GM06990 (cell line): ENCODE measurements around the gene RTP5.
"Not testable (repeated sequence)": the region's sequence is repeated elsewhere in the genome, so short reads cannot be mapped to it uniquely, and the experiment has no call there.

Experiments
- DNase-seq: peaks from one replicate; pipeline ENCODE4 v3.0.0-alpha.2; 2011; ENCODE audit not compliant: insufficient read length; ENCODE audit errors: extremely low read depth
- H3K27me3 ChIP-seq: replicated peaks from 2 replicates; pipeline ENCODE4 v1.6.0; 2011; ENCODE audit warnings: low read length; ENCODE audit not compliant: control insufficient read depth, insufficient read depth
- H3K36me3 ChIP-seq: 2 replicates; pipeline ENCODE4 v1.5.1; 2011; ENCODE audit warnings: low read length; ENCODE audit not compliant: control insufficient read depth, insufficient read depth
- H3K4me3 ChIP-seq: replicated peaks from 2 replicates; pipeline ENCODE4 v1.5.1; 2011; ENCODE audit warnings: low read depth, mild to moderate bottlenecking, control low read depth, low read length
- CTCF ChIP-seq: IDR thresholded peaks from 2 replicates; pipeline ENCODE4 v1.5.1; 2011; ENCODE audit warnings: low read length, control low read depth, mild to moderate bottlenecking, inconsistent platforms; ENCODE audit not compliant: insufficient read depth, poor library complexity, severe bottlenecking

RTP5 gene

DNA sequence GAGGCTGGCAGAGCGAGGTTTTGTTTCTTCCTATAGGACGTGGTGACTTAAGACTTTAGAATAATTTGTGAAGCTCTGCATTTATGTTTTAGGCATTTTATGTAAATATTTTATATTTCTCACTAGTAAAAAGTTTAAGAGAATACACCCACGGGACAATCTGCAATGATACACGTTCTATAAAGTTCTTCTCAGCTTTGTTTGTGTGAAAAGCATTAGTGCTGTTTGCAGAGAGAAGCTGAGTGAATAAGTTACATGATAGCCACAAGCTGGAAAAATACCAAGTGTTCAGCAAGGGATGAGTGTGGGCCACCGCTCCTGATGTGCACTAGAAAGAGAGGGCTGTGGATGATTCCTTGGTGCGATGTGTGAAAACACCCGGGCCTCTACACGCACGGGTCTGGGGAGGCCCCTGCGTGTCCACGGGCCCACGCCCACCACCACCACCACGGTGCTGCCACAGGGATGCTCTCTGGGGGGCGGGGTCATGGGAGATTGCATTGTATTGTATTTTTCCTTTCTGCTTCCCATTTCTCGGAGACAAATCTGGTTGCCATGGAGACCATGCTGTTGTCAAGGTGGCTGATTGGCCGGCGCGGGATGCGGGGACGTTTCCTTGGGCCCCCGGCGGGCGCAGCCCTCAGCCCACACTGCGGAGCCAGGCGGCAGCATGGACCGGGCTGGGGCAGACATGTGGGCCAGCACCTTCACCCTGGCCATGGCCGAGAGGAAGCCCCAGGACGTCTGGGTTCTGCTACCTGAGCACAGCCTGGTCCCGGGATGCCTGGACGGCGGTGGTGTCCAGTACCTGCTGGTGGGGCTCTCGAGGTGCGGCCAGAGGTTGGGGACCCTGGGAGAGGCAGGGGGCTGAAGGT is at the start of gene RTP5:
Gene RTP5, plus strand, starts transcription at position 643 of the 875 bp plus-strand sequence. Its CDS starts 28 bp downstream, at position 671.
- TF ChIP-seq CTCF, result no peak
- peaks cover 5% of the 10 kb centered on the region for H3K27me3 ChIP-seq
- no peak within 1 kb of the TSS for H3K4me3 ChIP-seq
- DNase-seq, result no peak
- H3K36me3 ChIP-seq, result no peaks in the 10 kb centered on the region

DNA sequence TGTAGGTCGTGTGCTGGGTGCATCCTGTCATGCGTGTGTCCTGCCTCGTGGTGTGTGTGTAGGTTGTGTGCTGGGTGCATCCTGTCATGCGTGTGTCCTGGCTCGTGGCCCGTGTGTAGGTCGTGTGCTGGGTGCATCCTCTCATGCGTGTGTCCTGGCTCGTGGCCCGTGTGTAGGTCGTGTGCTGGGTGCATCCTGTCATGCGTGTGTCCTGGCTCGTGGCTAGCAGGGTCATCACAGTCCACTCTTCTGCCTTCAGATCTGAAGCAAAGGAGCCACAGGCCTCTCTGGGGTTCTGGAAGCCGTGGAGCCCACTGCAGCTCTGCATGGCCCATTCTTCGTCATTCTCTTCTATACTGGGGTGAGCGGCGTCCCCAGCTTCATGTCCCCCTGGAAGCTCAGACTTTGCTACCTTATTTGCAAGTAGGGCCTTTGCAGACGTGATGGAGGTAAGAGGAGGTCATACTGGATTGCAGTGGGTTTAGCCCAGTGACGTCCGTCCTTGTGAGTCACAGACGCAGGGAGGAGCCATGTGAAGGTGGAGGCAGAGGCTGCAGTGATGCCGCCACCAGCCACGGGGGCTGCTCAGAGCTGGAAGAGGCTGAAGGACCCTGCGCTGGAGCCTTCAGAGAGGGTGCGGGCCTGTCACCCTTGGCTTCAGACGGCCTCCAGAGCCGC is 49.4 kb upstream of the RTP5 start:
- H3K27me3 ChIP-seq, H3K4me3 ChIP-seq, H3K36me3 ChIP-seq: not testable (repeated sequence)
- DNase-seq, result peak; percentile 9

DNA sequence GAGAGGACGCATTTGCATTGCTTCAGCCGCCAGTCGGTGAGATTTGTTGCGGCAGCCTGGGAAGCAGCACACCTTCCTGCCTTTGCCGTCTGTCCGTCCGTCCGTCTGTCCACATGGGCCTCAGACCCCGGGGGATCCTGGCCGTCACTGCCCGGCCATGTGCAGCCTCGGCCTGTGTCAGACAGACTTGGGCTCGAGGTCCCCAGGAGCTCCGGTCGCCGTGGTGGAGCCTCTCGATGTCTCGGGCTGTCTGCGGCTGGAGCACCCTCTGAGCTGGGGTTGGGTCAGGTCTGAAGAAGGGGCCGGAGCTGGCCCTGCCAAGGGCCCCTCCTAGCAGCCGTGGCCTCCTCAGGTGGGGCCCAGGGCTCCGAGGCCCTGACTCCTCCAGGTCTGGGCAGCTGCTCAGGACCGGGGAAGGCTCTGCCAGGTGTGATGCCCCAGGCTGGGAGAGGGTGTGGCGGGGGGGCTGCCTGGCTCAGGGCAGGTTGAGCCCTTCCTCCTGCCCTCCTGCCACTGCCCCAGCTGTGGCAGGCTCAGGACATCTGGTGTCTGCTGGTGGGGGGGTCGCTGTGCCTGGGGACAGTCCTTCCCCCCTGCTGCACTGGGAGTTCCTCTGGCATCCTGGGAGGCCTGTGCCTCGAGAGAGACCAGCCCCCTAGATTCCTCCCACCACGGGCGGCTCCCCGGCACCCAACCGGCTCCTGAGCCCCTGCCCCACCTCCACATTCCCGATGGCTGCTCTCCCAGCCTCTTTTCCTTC is 48.7 kb upstream of the RTP5 start:
- Histone ChIP-seq H3K4me3 (no peak overlapping the region), H3K27me3 (no peaks in the 10 kb centered on the region), H3K36me3 (no peaks in the 10 kb centered on the region)
- TF ChIP-seq CTCF, result no peak
- DNase-seq, result peak; percentile 7

GRCh38 chr2:241821460-241822263 is 47.9 kb upstream of the RTP5 start:
- TF ChIP-seq CTCF, result no peak
- Histone ChIP-seq H3K4me3 (no peak overlapping the region), H3K36me3 (no peaks in the 10 kb centered on the region), H3K27me3 (no peaks in the 10 kb centered on the region)
- DNase-seq, result no peak

DNA sequence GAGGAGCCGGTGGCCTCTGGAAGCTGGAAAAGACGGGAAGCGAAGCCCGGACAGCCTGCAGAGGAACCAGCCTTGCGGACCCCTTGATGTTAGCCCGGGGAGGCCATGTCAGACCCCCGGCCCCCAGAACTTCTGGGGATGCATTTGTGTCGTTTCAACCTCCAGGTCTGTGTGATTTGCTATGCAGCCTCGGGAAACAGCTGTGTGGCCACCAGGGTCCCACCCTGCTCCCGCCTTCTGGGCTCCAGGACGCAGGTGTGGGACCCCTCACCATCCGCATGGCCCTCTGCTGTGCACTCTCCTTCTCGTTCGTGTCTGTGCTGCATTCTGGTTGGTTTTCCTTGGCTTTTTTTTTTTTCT is 47.3 kb upstream of the RTP5 start:
- H3K4me3 ChIP-seq, result no peak overlapping the region
- no peaks in the 10 kb centered on the region for H3K27me3 ChIP-seq
- H3K36me3 ChIP-seq, result no peaks in the 10 kb centered on the region
- DNase-seq, result no peak
- TF ChIP-seq CTCF, result no peak

GRCh38 chr2:241823531-241824437 is 45.7 kb upstream of the RTP5 start:
- DNase-seq, H3K4me3 ChIP-seq: not testable (repeated sequence)

More at GRCh38 chr2:241823531-241824437, 45.7 kb upstream of the RTP5 start:
- H3K27me3 ChIP-seq, H3K36me3 ChIP-seq: not testable (repeated sequence)
